HG03060 (cell line): Measurements from ENCODE around the gene CAMK2N2.

Experiments
- ATAC-seq: cut with Tn5 transposase; IDR thresholded peaks from one replicate; pipeline ENCODE4 v1.9.1; 2021; ENCODE audit warnings: low read depth, moderate number of reproducible peaks; ENCODE audit not compliant: unreplicated experiment

The CAMK2N2 gene

DNA sequence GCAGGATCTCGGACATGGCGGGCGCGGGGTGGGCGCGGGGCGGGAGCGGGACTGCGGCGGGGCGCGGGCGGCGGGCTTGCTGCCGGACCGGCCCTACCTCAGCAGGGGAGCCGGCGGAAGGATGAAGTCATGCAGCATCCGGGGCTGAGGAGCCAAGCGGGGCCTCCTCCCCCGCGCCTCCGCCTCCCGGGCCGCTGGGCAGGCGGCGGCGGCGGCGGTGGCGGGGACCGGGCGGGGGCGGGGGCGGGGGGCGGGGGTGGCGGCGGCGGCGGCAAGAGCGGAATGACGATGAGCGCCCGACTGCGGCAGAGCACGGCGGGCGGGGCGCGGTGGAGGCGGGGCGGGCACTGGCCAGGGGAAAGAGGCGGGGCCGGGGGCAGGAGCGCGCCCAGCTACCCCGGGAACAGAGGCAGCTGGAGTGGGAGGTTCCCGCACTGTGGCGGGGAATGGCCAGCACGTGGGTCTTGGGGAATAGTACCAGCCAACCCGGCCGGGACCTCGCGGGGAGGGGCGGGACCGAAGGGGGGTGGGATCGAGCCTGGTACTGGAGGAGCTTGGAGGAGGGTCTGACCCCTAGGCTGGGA lies at the start of gene CAMK2N2:
Gene CAMK2N2, minus strand, starts transcription at position 284 of the 584 bp plus-strand sequence. Its CDS starts 268 bp downstream, at position 16.
- ATAC-seq: no peak

GRCh38 chr3:184308744-184309143 lies 47.4 kb upstream of the CAMK2N2 start:
- no peak for ATAC-seq

- no peak for ATAC-seq
Observed at GRCh38 chr3:184307915-184308314, 46.6 kb upstream of the CAMK2N2 start.

DNA sequence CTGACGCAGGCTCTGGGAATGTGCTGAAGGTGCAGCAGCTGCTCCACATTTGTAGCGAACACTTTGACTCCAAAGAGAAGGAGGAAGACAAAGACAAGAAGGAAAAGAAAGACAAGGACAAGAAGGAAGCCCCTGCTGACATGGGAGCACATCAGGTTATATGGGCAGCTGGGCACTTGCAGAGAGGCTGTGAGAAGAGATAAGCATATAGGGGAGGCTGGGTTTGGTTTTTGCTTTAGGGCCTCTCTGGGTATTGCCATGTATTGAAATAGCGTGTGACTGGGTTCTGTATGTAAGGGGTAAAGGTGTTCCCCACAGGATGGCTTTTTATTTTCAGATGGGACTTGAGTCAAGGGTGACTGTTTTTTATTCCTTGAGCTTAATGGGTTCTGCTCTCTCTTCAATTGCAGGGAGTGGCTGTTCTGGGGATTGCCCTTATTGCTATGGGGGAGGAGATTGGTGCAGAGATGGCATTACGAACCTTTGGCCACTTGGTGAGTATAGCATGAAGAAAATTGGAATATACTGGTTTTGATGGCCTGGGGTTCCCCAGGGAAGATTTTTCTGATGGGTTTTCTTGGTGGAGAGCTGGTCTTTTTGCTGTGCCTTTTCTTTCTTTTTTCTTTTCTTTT lies 45.1 kb upstream of the CAMK2N2 start:
- ATAC-seq: no peak

DNA sequence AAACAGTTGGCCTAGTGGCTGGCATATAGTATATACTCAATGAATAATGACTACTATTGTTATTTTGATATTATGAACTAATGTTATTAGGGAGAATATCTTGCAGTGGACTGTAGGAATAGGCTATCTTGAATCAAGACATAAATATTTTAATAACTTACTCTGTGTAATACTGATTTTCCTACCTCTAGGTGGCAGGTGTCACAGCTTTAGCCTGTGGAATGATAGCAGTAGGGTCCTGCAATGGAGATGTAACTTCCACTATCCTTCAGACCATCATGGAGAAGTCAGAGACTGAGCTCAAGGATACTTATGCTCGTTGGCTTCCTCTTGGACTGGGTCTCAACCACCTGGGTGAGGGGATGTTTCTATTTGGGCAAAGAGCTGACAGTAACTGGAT lies 44.2 kb upstream of the CAMK2N2 start:
- ATAC-seq: no peak

DNA sequence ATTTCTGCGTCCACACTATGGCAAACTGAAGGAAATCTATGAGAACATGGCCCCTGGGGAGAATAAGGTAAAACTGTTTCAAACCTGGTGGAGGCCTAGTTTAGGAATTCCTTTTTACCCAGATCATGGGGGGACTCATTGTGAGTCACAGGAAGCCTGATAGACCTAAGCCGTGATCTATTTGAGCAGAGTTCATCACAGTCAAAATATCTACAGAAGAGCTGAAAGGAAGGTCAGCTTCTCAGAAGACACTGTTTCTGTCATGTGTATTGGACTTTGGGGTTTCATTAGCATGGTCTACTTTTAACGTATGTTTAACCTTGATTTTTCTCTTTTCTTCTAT lies 39.0 kb upstream of the CAMK2N2 start:
- ATAC-seq: no peak

DNA sequence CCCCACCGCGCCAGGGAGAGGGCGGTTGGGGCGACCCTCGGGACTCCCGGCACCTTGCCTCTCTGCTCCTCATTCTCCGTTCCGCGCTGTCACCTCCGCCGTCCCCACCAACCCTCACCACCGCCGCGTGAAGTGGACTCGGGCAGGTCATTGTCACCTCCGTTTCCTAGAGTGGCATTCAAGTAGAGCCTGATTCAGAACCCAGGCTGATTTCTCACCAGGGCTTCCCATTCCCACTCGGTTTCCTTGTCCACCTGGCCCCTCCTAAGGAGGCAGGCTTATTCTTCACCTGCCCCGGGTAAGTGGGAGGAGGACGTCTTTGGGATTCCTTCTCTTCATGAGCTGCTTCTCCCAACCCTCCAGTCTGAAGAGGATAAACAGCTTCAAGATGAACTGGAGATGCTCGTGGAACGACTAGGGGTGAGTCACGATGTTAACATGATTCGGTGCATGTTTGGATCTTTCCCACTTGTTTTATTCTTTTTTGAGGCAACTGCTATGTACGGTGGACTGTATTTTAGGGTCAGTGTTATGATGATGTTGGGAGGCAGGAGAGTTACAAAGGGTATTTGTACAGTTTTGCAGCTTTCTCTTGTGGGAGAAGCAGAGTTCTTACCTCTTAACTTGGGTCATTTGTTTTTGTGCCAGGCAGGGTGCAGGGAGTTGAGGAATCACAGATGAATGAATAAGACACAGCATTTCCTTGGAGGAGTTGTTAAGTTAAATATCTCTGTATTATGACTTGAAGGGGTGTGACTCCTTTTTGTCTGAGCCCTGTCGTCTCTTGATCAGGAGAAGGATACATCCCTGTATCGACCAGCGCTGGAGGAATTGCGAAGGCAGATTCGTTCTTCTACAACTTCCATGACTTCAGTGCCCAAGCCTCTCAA lies 38.4 kb upstream of the CAMK2N2 start:
- ATAC-seq: peak; percentile 24

GRCh38 chr3:184298759-184299487 lies 37.6 kb upstream of the CAMK2N2 start, which contains the start of gene PSMD2:
Gene PSMD2, plus strand, starts transcription at chr3:184299241. Its CDS starts 26 bp downstream, at chr3:184299267.
- ATAC-seq: peak; percentile 78

GRCh38 chr3:184296616-184297015 lies 35.3 kb upstream of the CAMK2N2 start:
- no peak for ATAC-seq

DNA sequence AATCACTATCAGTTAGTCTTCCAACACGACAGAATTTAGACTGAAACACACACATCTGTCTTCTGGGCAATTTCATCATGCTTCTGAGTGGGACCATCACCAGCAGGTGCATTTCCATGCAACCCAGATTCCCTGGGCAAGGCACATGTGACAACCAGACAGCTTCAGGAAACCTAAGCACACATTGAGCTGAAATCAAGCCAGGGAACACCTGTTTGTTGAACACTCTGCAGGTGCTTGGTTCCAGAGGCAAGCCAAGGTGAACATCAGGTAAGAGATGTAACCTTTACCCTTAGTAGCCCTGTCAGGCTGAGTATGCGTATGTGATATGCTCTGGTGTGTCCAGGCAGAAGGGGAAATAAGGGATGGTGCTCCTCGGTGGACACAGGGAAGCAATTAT lies 34.4 kb upstream of the CAMK2N2 start:
- no peak for ATAC-seq

- no peak for ATAC-seq
Observed at GRCh38 chr3:184291738-184292445, 30.5 kb upstream of the CAMK2N2 start.

DNA sequence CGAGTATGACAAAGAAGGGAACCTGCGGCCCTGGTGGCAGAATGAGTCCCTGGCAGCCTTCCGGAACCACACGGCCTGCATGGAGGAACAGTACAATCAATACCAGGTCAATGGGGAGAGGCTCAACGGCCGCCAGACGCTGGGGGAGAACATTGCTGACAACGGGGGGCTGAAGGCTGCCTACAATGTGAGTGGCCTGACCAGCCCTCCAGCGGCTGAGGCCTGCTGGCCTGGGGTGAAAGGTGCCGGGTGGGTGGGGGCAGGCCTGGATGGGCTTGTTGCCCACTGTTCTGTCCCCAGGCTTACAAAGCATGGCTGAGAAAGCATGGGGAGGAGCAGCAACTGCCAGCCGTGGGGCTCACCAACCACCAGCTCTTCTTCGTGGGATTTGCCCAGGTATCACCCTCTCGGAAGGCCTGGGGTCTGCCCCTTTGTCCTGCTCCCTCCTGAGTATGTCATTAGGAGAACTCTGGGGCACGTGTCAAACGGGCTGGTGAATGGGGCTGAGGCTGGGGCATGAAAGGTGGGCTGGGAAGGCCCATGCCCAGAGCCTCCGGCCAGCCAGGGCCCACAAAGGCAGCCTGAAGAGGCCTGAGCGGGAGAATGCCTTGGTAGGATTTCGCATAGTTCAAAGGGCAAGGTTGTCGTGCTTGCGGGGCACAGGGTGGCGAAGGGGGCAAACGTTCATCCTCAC lies 29.8 kb upstream of the CAMK2N2 start:
- ATAC-seq: no peak

DNA sequence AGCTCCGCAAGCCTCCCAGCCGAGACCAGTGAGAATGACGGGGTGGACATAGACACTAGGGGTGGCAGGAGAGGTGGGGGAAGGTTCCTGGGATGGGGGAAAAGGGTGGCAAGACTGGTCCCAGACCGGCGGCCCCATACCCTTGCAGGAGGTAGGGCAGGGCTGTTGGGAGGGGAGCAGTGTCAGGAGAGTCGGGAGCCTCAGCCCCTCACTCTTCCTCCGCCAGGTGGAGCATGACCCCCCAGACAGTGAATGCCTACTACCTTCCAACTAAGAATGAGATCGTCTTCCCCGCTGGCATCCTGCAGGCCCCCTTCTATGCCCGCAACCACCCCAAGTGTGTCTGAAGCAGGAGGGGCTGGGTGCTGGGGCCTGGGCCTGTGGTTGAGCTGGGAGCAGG lies 29.0 kb upstream of the CAMK2N2 start:
- no peak for ATAC-seq

DNA sequence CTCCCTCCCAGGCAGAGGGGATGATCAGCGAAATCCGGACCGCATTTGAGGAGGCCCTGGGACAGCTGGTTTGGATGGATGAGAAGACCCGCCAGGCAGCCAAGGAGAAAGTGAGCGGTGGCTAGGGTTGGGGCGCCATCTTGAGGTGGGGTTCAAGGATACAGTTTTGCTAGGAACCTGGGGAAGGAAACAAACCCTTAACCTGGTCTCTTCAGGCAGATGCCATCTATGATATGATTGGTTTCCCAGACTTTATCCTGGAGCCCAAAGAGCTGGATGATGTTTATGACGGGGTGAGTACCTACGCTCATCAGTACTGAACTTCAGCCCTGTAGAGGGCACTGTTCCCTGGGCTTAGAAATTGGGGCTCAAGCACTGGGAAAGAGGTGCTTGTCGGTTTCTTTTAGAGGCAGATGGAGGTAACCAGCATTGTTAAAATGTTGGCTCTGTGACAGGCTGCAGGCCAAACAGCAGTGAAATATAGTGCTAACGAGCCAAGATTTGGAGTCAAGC lies 28.1 kb upstream of the CAMK2N2 start:
- no peak for ATAC-seq

GRCh38 chr3:184284696-184285095 lies 23.3 kb upstream of the CAMK2N2 start:
- ATAC-seq: no peak

- no peak for ATAC-seq
Observed at GRCh38 chr3:184283681-184284080, 22.3 kb upstream of the CAMK2N2 start.

GRCh38 chr3:184282941-184283340 lies 21.6 kb upstream of the CAMK2N2 start:
- no peak for ATAC-seq

GRCh38 chr3:184277366-184277765 lies 16.0 kb upstream of the CAMK2N2 start:
- ATAC-seq: no peak
